Neuron (in vitro differentiated cells): ENCODE data around the gene NRAS.

Source experiments
- H2AFZ ChIP-seq: one replicate; pipeline ENCODE4 v1.6.1; 2013; ENCODE audit warnings: low read depth, mild to moderate bottlenecking, inconsistent platforms, low read length, moderate library complexity
- H3K27me3 ChIP-seq: one replicate; pipeline ENCODE4 v1.6.1; 2013; ENCODE audit warnings: low read length; ENCODE audit not compliant: insufficient read depth
- H3K36me3 ChIP-seq: one replicate; pipeline ENCODE4 v1.6.1; 2013; ENCODE audit warnings: low read length; ENCODE audit not compliant: insufficient read depth
- H3K4me1 ChIP-seq: one replicate; pipeline ENCODE4 v1.6.1; 2013; ENCODE audit warnings: low read length; ENCODE audit not compliant: insufficient read depth
- H3K4me3 ChIP-seq: 2 replicates; pipeline ENCODE4 v1.5.1; 2013; ENCODE audit warnings: mild to moderate bottlenecking, low read length, moderate library complexity
- H3K9me3 ChIP-seq: one replicate; pipeline ENCODE4 v1.6.1; 2013; ENCODE audit warnings: low read length

The NRAS gene

DNA sequence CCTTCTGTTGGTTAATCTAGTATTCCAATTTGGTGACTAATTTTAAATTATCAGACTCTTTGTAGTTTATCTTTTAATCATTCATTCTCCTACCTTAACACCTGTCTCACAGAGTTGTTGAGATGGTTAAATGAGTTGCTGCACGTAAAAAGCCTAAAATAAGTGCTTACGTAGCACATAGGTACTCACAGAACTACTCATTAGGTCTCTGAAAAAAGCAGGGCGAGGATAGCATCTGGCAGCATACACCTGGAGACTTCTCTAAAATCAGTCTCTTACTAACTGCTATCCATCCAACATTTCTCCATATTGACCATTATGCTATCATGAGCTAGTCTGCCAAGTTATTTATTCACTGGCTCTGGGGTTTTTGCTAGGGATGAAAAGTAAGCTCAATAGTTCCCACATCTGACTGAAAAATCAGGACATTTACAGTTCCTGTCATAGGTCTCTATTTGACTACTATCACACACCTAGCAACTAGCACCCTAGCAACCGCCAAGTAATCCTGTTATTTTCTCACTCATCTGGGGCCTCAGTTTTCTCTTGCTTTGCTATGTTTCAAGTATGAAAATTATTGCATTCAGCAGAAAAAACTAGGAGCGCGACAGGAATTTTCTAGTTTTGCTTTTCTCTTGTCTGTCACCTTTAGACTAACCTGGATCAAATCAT, 30.0 kb upstream of the NRAS start:
- Histone ChIP-seq H2AFZ (no peak overlapping the region), H3K4me1 (peaks cover 3% of the 10 kb centered on the region), H3K4me3 (no peak overlapping the region), H3K9me3 (no peaks in the 10 kb centered on the region), H3K27me3 (no peaks in the 10 kb centered on the region), H3K36me3 (peaks cover 69% of the 10 kb centered on the region)

DNA sequence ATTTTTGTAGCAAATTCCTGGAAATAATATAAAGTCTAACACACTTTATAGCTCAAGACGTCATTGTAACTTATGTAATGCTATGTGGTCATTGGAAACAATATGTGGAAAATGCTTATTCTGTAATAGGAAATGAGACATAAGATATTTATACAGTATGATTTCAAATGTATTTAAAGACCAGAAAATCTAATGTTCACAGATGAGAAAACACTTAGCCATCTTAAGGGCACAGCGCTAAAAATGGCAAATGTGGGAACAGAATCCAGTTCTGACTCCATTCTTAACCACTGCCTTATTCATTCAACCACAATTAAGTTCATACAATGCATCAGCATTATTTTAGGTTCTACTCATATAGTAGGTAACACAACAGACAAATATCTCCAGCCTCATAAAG, 28.7 kb upstream of the NRAS start:
- Histone ChIP-seq H2AFZ (no peak overlapping the region), H3K9me3 (no peaks in the 10 kb centered on the region), H3K27me3 (no peaks in the 10 kb centered on the region), H3K36me3 (peaks cover 75% of the 10 kb centered on the region), H3K4me1 (no peaks in the 10 kb centered on the region), H3K4me3 (no peak overlapping the region)

DNA sequence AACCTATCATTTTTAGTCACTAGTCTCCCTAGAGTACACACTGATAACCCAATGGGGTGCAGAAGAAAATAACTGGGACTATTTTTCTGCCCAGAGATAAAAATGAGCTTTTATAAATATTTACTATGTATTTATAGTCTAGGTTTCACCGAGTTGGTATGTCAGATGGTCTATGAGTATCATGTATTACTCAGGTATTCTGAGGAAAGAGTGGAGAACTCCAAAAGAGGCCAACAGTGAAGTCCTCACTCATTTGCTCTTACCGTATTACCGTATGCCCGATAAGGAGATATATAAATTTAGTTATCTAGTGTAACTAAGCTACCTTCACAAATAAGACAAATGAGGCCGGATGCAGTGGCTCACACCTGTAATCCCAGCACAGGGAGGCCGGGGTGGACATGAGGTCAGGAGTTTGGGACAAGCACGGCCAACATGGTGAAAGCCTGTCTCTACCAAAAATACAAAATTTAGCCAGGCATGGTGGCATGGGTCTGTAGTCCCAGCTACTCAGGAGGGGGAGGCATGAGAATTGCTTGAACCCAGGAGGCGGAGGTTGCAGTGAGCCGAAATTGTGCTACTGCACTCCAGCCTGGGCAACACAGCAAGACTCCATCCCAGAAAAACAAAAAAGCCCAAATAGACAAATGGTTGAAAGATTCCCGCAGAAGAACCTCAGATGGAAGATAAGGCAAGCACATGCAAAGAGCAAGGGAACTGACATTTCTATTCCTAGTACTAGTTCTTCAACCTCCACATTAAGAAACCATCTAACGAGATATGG, 25.6 kb upstream of the NRAS start:
- H3K27me3 ChIP-seq: no peaks in the 10 kb centered on the region
- H3K4me1 ChIP-seq: no peaks in the 10 kb centered on the region
- no peaks in the 10 kb centered on the region for H3K9me3 ChIP-seq
- no peak overlapping the region for H2AFZ ChIP-seq
- no peak overlapping the region for H3K4me3 ChIP-seq
- H3K36me3 ChIP-seq: peaks cover 66% of the 10 kb centered on the region

DNA sequence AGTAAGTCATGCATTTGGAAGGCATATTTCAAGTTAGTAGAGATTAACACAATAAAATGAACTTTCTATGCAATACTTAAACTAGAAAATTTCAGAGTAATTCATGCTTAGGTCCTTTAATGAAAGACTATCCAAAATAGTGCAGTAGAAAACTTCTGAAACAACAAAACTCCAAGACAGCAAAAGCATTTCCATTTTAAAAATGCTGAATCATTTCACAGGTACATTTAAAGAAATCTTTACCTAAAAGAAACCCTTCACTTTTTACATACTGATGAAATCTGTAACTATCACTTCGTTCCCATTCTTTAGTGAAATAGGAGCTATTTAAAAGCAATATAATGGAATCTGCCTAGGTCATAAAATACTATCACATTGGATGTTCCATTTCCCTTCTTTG, 23.8 kb upstream of the NRAS start:
- Histone ChIP-seq H3K36me3 (peaks cover 67% of the 10 kb centered on the region), H3K27me3 (no peaks in the 10 kb centered on the region), H2AFZ (no peak overlapping the region), H3K9me3 (no peaks in the 10 kb centered on the region), H3K4me3 (no peak overlapping the region), H3K4me1 (no peaks in the 10 kb centered on the region)

DNA sequence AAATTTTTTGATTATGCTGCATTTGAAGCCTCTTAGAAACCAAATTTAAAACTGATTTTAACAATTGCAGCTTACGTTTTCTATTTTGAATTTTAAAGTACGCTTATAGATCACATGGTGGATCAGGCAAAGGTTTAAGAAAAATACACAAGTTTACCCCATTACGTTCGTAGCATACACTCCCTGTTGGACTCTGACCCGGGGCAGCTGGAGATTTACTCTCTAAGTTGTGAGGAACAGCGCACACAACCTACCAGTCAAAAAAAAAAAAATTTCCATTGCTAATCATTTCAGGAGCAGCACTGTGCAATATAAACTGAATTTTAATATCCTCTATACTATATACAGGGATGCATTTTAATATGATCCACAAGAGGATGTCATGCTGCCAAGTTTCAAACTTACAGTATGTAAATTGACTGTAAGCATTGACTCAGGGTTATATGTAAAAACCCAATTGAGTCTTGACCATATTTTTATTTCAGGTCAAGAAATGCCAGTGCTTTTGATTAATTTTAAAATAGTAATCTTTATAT, 20.8 kb upstream of the NRAS start:
- H3K36me3 ChIP-seq: peaks cover 82% of the 10 kb centered on the region
- no peaks in the 10 kb centered on the region for H3K27me3 ChIP-seq
- no peaks in the 10 kb centered on the region for H3K9me3 ChIP-seq
- no peak overlapping the region for H3K4me3 ChIP-seq
- no peak overlapping the region for H2AFZ ChIP-seq
- H3K4me1 ChIP-seq: no peaks in the 10 kb centered on the region

DNA sequence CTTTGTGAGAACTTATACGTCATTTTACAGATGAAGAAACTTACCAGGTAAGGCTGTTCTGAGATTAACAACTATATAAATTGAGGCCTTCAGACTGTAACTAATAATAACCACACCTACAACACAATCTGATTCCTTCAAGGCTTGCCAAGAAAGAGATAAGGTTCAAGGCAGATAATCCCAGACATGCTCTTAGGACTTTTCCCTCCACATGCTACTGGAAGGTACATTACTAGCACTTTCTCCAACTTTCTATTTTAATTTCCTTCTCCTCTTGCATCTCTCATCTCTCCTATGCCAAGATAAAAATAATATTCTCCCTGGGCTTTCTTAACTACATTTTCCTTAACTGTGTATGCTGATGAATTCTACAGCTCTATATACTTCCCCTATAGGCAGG, 18.9 kb upstream of the NRAS start:
- peaks cover 83% of the 10 kb centered on the region for H3K36me3 ChIP-seq
- no peak overlapping the region for H2AFZ ChIP-seq
- H3K27me3 ChIP-seq: no peaks in the 10 kb centered on the region
- H3K4me1 ChIP-seq: no peaks in the 10 kb centered on the region
- H3K4me3 ChIP-seq: no peak overlapping the region
- no peaks in the 10 kb centered on the region for H3K9me3 ChIP-seq

DNA sequence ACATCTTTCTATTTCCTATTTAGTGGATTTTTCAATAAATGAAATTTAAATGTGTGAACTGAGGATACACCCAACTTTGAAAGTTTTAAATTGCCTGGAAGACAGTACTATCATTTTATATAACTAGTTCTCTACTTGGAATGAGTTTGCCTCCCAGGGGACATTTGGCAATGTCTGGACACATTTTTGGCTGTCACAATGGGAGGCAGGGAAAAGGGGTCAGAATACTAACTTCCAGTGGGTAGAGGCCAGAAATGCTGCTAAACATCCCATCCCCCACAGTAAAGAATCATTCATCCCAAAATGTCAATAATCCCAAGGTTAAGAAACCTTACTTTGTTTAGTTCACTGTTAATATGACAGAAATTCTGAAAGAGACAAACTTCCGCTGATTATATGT, 13.2 kb upstream of the NRAS start:
- Histone ChIP-seq H3K4me1 (no peaks in the 10 kb centered on the region), H3K36me3 (peaks cover 96% of the 10 kb centered on the region), H3K27me3 (no peaks in the 10 kb centered on the region), H3K9me3 (no peaks in the 10 kb centered on the region), H2AFZ (no peak overlapping the region), H3K4me3 (no peak overlapping the region)

DNA sequence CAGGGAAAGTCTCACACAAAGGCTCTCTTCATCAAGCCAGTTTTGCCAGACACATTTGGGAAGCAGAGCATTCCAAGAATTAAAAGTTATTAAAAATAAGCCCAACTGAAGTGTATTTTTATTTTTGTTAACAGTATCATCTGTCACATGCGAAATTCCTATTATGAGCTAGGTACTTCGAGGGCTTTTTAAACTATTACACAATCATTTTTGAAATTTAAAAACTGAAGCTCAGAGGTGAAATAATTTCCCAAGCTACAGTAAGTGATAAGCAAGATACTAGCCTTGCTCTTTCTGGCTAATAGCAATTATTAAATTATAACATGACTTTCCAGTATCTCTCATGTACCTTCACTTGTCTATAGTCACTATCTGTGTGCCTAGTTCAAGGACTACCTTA, 12.0 kb upstream of the NRAS start:
- H2AFZ ChIP-seq: no peak overlapping the region
- no peaks in the 10 kb centered on the region for H3K27me3 ChIP-seq
- no peaks in the 10 kb centered on the region for H3K9me3 ChIP-seq
- H3K36me3 ChIP-seq: peaks cover 95% of the 10 kb centered on the region
- H3K4me1 ChIP-seq: no peaks in the 10 kb centered on the region
- no peak overlapping the region for H3K4me3 ChIP-seq

DNA sequence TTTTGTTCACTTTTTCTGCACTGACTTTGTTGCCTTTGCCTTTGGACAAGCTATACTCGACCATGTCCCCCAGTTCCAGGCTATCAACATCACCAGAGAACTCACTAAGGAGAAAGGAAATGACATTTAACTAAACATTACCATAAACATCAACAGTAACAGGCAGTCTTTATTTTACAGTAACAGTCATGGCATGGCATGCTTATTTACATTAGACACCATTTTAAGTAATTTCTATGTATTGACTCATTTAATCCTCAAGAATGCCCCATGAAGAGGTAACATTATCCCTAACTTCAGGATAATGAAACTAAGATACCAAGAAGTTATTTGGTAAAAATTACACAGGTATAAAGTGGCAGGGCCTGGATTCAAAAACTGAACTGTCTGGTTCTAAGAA, 8.7 kb upstream of the NRAS start:
- no peaks in the 10 kb centered on the region for H3K27me3 ChIP-seq
- no peak overlapping the region for H3K4me3 ChIP-seq
- H3K4me1 ChIP-seq: no peaks in the 10 kb centered on the region
- H2AFZ ChIP-seq: no peak overlapping the region
- no peaks in the 10 kb centered on the region for H3K9me3 ChIP-seq
- H3K36me3 ChIP-seq: peaks cover 93% of the 10 kb centered on the region

DNA sequence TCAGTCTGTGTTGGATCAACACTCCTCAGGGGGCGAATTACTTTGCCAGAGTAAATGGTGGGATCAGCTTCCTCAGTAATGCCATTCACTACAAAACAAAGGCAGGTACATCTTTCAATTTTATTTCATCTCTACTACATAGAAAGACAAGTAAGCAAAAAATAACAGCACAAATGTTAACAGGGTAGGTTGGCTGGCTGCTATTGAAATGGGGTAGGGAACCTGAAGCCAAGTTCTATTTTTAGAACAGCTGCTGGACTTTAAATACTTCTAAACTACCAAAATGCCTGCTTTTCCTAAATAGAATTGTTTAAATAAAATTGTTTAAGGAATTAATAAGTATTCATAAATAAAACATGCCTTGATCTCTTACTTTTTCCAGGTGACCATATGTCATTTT, 7.3 kb upstream of the NRAS start:
- no peaks in the 10 kb centered on the region for H3K27me3 ChIP-seq
- H3K4me1 ChIP-seq: no peaks in the 10 kb centered on the region
- no peaks in the 10 kb centered on the region for H3K9me3 ChIP-seq
- H2AFZ ChIP-seq: no peak overlapping the region
- H3K4me3 ChIP-seq: no peak overlapping the region
- peaks cover 95% of the 10 kb centered on the region for H3K36me3 ChIP-seq

DNA sequence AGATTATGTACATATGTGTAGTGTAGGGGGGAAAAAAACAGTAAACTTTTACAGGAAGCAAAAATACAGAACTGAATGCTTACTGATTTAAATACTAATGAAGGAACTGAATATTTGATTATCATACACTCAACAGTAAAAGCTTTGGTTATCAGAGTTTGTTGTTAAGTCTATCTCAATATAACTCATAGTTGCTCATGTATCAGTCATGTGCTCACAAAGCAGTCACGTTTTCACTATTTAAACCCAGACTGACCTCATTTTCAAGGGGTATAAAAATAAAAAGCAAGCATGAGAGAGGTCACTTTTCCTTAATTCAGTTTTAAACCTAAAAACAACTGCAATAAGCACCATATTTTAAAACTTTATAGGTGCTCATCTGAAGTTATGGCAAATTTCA, 6.9 kb upstream of the NRAS start:
- peaks cover 95% of the 10 kb centered on the region for H3K36me3 ChIP-seq

DNA sequence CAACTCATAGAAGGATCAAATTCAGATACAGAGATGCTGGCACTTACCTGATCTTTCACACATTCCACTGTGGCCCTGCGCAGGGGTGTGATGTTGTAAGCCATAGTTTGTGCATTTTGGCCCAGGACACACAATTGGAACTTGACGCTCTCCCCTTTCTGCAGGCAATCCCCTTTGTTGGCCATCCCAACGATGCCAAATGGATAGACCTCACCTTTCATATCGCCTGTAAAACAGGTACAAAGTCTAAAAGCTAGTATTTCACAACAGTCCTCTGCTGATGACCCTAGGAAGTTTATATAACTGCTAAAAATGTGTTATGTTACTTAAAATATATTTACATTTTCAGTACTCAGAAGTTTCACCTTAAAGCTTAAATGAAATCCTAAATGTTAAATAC, 3.9 kb upstream of the NRAS start:
- no peak overlapping the region for H3K4me3 ChIP-seq
- H3K36me3 ChIP-seq: peaks cover 75% of the 10 kb centered on the region
- H3K4me1 ChIP-seq: peaks cover 11% of the 10 kb centered on the region
- no peaks in the 10 kb centered on the region for H3K9me3 ChIP-seq
- H3K27me3 ChIP-seq: no peaks in the 10 kb centered on the region
- H2AFZ ChIP-seq: no peak overlapping the region

More for the DNA sequence above, 6.9 kb upstream of the NRAS start:
- H3K9me3 ChIP-seq: no peaks in the 10 kb centered on the region
- H2AFZ ChIP-seq: no peak overlapping the region
- no peak overlapping the region for H3K4me3 ChIP-seq
- H3K4me1 ChIP-seq: no peaks in the 10 kb centered on the region
- H3K27me3 ChIP-seq: no peaks in the 10 kb centered on the region

DNA sequence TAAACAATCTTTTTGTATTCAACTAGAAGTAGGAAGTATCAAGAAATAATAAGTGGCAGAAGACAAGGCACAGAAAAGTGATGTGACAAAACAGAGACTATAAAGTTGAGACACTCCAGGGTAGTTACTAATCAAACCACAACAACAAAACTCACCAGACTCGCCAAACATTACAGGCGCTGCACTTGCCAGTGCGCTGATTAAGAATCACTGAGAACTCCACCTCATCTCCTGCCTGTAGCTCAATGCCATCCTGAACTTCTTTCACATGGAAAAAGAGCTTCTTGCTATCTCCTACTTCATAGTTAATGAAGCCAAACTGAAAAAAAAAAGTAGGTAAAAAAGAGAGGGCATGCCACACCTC, 2.8 kb upstream of the NRAS start:
- no peak overlapping the region for H3K4me3 ChIP-seq
- H3K9me3 ChIP-seq: no peaks in the 10 kb centered on the region
- no peak overlapping the region for H2AFZ ChIP-seq
- peaks cover 16% of the 10 kb centered on the region for H3K4me1 ChIP-seq
- H3K27me3 ChIP-seq: no peaks in the 10 kb centered on the region
- peaks cover 69% of the 10 kb centered on the region for H3K36me3 ChIP-seq
